Hepatocyte (in vitro differentiated cells): ENCODE results near the gene ZNRF4.

Source experiments
- EZH2phosphoT487 ChIP-seq: fragments of 200-600 bp; sonication (generic); IDR thresholded peaks from one replicate; pipeline ENCODE4 v1.6.1; 2018; ENCODE audit warnings: antibody characterized with exemption, mild to moderate bottlenecking, low read depth, moderate library complexity; ENCODE audit not compliant: unreplicated experiment, severe bottlenecking
- TF ChIP-seq, protein P1 (sequence below): fragments of 200-600 bp; sonication (generic); IDR thresholded peaks from 2 replicates; pipeline ENCODE4 v1.5.1; 2016; ENCODE audit warnings: antibody characterized with exemption, mild to moderate bottlenecking; ENCODE audit not compliant: poor library complexity

DNA sequence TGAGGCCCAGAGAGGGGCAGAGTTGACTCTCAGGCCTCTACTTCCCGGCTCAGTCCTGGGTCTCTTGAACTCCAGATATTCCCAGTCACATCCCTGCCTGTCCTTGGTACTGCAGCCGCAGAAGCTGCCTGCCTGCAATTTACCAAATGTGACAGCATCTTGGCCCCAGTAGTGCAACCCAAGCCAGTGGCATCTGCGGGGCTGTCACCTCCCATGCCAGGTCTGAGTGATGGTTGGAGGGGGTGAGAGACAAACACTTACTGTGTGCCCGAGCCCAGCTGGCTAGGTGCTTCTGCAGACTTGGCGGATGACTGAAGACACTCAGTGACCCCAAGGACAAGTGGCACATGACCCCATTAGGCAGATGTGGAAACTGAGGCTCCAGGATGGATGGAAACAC lies 18.4 kb downstream of the ZNRF4 start:
- TF ChIP-seq, protein P1, sequence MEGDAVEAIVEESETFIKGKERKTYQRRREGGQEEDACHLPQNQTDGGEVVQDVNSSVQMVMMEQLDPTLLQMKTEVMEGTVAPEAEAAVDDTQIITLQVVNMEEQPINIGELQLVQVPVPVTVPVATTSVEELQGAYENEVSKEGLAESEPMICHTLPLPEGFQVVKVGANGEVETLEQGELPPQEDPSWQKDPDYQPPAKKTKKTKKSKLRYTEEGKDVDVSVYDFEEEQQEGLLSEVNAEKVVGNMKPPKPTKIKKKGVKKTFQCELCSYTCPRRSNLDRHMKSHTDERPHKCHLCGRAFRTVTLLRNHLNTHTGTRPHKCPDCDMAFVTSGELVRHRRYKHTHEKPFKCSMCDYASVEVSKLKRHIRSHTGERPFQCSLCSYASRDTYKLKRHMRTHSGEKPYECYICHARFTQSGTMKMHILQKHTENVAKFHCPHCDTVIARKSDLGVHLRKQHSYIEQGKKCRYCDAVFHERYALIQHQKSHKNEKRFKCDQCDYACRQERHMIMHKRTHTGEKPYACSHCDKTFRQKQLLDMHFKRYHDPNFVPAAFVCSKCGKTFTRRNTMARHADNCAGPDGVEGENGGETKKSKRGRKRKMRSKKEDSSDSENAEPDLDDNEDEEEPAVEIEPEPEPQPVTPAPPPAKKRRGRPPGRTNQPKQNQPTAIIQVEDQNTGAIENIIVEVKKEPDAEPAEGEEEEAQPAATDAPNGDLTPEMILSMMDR, result no peak
- TF ChIP-seq EZH2phosphoT487, result no peak
